Endothelial cell of umbilical vein (primary cell): ENCODE measurements around the gene FOXO6. TPM values are rescaled to one million over a fixed set of nuclear protein-coding genes. Genes with fewer than 3 reads are reported as not detected.

Source experiments
- BruUV-seq: library from RNA; stranded (reverse); fragments of 400-500 nt; replicated peaks from 2 replicates; lab custom pipeline; 2021; lab: Mats Ljungman, UMichigan
- CTCF ChIA-PET: fragments of 300-600, 350-600 bp; sonication (Branson Sonifier 250); formaldehyde crosslinking; loops from one replicate; lab custom pipeline; 2021; ENCODE audit warnings: antibody characterized with exemption, inconsistent platforms; lab: Charles Lee
- POLR2A ChIA-PET: fragments of 300-600, 350-600 bp; sonication (Branson Sonifier 250); formaldehyde crosslinking; loops from one replicate; lab custom pipeline; 2021; ENCODE audit warnings: antibody characterized with exemption, inconsistent platforms; lab: Charles Lee
- DNase-seq: peaks from one replicate; pipeline ENCODE4 v3.0.0-alpha.2; 2011; ENCODE audit warnings: low read depth, low spot score
- FAIRE-seq: peaks from 2 replicates; lab custom pipeline; 2011; peaks lifted over from hg19 to GRCh38; lab: Jason Lieb, UNC
- H2AFZ ChIP-seq: 2 replicates; pipeline ENCODE4 v1.6.0; 2012; ENCODE audit warnings: low read depth, low read length, control low read depth, inconsistent platforms
- H3K27ac ChIP-seq: 2 replicates; pipeline ENCODE4 v1.5.1; 2011; ENCODE audit warnings: low read depth, mild to moderate bottlenecking, control low read depth, low read length, moderate library complexity; ENCODE audit not compliant: insufficient read depth
- H3K27me3 ChIP-seq, 2 experiments: 2 replicates each; pipeline versions ENCODE4 v1.6.0 to v1.6.1; 2011; ENCODE audit warnings: low read length in 2 of 2, mixed read lengths in 1 of 2; ENCODE audit not compliant: control insufficient read depth in 2 of 2, insufficient read depth in 2 of 2
- H3K36me3 ChIP-seq, 2 experiments: 2 replicates in 1 of 2; 3 replicates in 1 of 2; pipeline ENCODE4 v1.5.1; 2011; ENCODE audit warnings: low read length in 2 of 2, mild to moderate bottlenecking in 1 of 2, moderate library complexity in 1 of 2; ENCODE audit not compliant: control insufficient read depth in 2 of 2, insufficient read depth in 2 of 2; ENCODE audit errors: extremely low read depth in 1 of 2
- H3K4me1 ChIP-seq: 3 replicates; pipeline ENCODE4 v1.5.1; 2011; ENCODE audit warnings: mild to moderate bottlenecking, low read length; ENCODE audit not compliant: control insufficient read depth, insufficient read depth; ENCODE audit errors: extremely low read depth
- H3K4me2 ChIP-seq: 2 replicates; pipeline ENCODE4 v1.6.1; 2011; ENCODE audit warnings: low read length, control low read depth, mixed read lengths; ENCODE audit not compliant: insufficient read depth
- H3K4me3 ChIP-seq, 3 experiments: fragments of 200-600 bp in 1 of 3; sonication (generic), shearing (Covaris generic) in 1 of 3; replicated peaks in 1 of 3; 2 replicates each; pipeline ENCODE4 v1.5.1; 2011 to 2016; ENCODE audit warnings: control low read depth in 3 of 3, low read length in 3 of 3, mild to moderate bottlenecking in 2 of 3, inconsistent platforms in 1 of 3, low read depth in 1 of 3, moderate library complexity in 1 of 3; ENCODE audit not compliant: insufficient read depth in 1 of 3
- H3K79me2 ChIP-seq: 2 replicates; pipeline ENCODE4 v1.6.0; 2012; ENCODE audit warnings: low read length, inconsistent platforms; ENCODE audit not compliant: control insufficient read depth, insufficient read depth
- H3K9ac ChIP-seq: replicated peaks from 2 replicates; pipeline ENCODE3; 2011; ENCODE audit warnings: low read length, control low read depth; ENCODE audit not compliant: insufficient read depth; ENCODE audit errors: extremely low read depth
- H3K9me1 ChIP-seq: replicated peaks from 3 replicates; pipeline ENCODE4 v1.6.0; 2011; ENCODE audit warnings: mild to moderate bottlenecking, low read length; ENCODE audit not compliant: control insufficient read depth, insufficient read depth; ENCODE audit errors: extremely low read depth
- H3K9me3 ChIP-seq: replicated peaks from 2 replicates; pipeline ENCODE4 v1.5.1; 2012; ENCODE audit warnings: low read length, inconsistent platforms; ENCODE audit not compliant: control insufficient read depth, insufficient read depth
- H4K20me1 ChIP-seq: replicated peaks from 2 replicates; pipeline ENCODE3; 2011; ENCODE audit warnings: mild to moderate bottlenecking, low read length; ENCODE audit not compliant: control insufficient read depth, insufficient read depth; ENCODE audit errors: extremely low read depth
- EZH2 ChIP-seq: IDR thresholded peaks from 2 replicates; pipeline ENCODE4 v1.6.1; 2012; ENCODE audit warnings: borderline replicate concordance, low read depth, mild to moderate bottlenecking, moderate library complexity, low read length, inconsistent platforms; ENCODE audit not compliant: severe bottlenecking
- FOS ChIP-seq: IDR thresholded peaks from 2 replicates; pipeline ENCODE4 v1.6.1; 2011; ENCODE audit warnings: mild to moderate bottlenecking, low read length, moderate library complexity, borderline replicate concordance; ENCODE audit not compliant: insufficient read depth
- GATA2 ChIP-seq: IDR thresholded peaks from 2 replicates; pipeline ENCODE4 v1.7.0; 2011; ENCODE audit warnings: low read depth, mild to moderate bottlenecking, moderate library complexity, mixed read lengths, low read length; ENCODE audit not compliant: insufficient read length, insufficient read depth
- JUN ChIP-seq: IDR thresholded peaks from 2 replicates; pipeline ENCODE4 v1.6.1; 2011; ENCODE audit warnings: borderline replicate concordance, low read depth; ENCODE audit not compliant: insufficient read length, insufficient read depth
- MAX ChIP-seq: IDR thresholded peaks from 2 replicates; pipeline ENCODE4 v1.6.1; 2011; ENCODE audit not compliant: insufficient read depth, insufficient read length
- MYC ChIP-seq: IDR thresholded peaks from one replicate; pipeline ENCODE4 v1.6.1; 2011; ENCODE audit warnings: mild to moderate bottlenecking, low read depth, low read length
- POLR2A ChIP-seq: IDR thresholded peaks from 2 replicates; pipeline ENCODE4 v1.6.1; 2012; ENCODE audit warnings: low read depth, mild to moderate bottlenecking, control low read depth, low read length
- POLR2AphosphoS5 ChIP-seq: IDR thresholded peaks from 2 replicates; pipeline ENCODE4 v1.6.1; 2012; ENCODE audit warnings: low read depth, mild to moderate bottlenecking, control low read depth, low read length, moderate library complexity; ENCODE audit not compliant: insufficient read depth
- dilution Hi-C: fragments of 300-500 bp; cut with MboI; formaldehyde crosslinking; loops from one replicate; pipeline ENCODE4 v1.15.0; 2019; ENCODE audit warnings: low sequenced_read_pairs; ENCODE audit not compliant: extremely low pct_ligation_motif_present
- intact Hi-C: fragments of 100-400 bp; cut with micrococcal nuclease; formaldehyde crosslinking; loops from one replicate; pipeline ENCODE4 v1.10.0; 2022
- polyA plus RNA-seq, 4 experiments: library from polyadenylated mRNA; depleted of rRNA in 3 of 4; stranded (reverse) in 3 of 4; unstranded in 1 of 4; fragments of >200 nt; gene quantifications; 2 replicates each; pipeline versions ENCODE4 v1.2.1 to v1.2.3, GENCODE V29; 2011 to 2012; ENCODE audit warnings: missing spikeins in 1 of 4
- total RNA-seq: library from RNA; stranded (reverse); gene quantifications from 2 replicates; pipeline ENCODE4 v1.2.3, GENCODE V29; 2021
- TF ChIP-seq, protein P1 (sequence below), 2 donors: IDR thresholded peaks; 1 replicate in 1 of 2; 2 replicates in 1 of 2; pipeline ENCODE4 v1.5.1; 2011; ENCODE audit warnings: low read length in 2 of 2, mild to moderate bottlenecking in 2 of 2, moderate library complexity in 2 of 2, control low read depth in 1 of 2, inconsistent platforms in 1 of 2, low read depth in 1 of 2; ENCODE audit not compliant: insufficient read depth in 1 of 2; ENCODE audit errors: extremely low read depth in 1 of 2

FOXO6 gene
- total and polyA plus RNA-seq, 2 donors (not counting 3 experiments of a cell fraction or from before 2014, with no cell fraction given): 0.04 to 0.38 TPM

GRCh38 chr1:41429641-41430035 is 68.4 kb downstream of the FOXO6 start:
- H3K4me1 ChIP-seq: peaks cover 27% of the 10 kb centered on the region
- no peaks in the 10 kb centered on the region for H3K27me3 ChIP-seq
- ChIA-PET CTCF (no interaction called here), POLR2A (no interaction called here)
- no peak overlapping the region for H3K9ac ChIP-seq
- H3K4me3 ChIP-seq: no peak overlapping the region
- FAIRE-seq: no peak
- no peaks in the 10 kb centered on the region for H3K9me3 ChIP-seq
- no peak overlapping the region for H3K4me2 ChIP-seq
- H4K20me1 ChIP-seq: no peaks in the 10 kb centered on the region
- DNase-seq: no peak
- dilution Hi-C loops: no loop called here
- intact Hi-C loops: loop anchor here (5.0 kb wide), 1 partner anchor 407 kb away; the partner anchor contains the start of gene SLFNL1
- no peak overlapping the region for H3K27ac ChIP-seq
- H3K79me2 ChIP-seq: no peaks in the 10 kb centered on the region
- no peaks in the 10 kb centered on the region for H3K9me1 ChIP-seq
- no TSS peak for BruUV-seq
- TF ChIP-seq JUN (no peak), GATA2 (no peak), POLR2A (no peak), MAX (no peak), MYC (no peak), EZH2 (no peak), FOS (no peak), POLR2AphosphoS5 (no peak)
- TF ChIP-seq, protein P1, sequence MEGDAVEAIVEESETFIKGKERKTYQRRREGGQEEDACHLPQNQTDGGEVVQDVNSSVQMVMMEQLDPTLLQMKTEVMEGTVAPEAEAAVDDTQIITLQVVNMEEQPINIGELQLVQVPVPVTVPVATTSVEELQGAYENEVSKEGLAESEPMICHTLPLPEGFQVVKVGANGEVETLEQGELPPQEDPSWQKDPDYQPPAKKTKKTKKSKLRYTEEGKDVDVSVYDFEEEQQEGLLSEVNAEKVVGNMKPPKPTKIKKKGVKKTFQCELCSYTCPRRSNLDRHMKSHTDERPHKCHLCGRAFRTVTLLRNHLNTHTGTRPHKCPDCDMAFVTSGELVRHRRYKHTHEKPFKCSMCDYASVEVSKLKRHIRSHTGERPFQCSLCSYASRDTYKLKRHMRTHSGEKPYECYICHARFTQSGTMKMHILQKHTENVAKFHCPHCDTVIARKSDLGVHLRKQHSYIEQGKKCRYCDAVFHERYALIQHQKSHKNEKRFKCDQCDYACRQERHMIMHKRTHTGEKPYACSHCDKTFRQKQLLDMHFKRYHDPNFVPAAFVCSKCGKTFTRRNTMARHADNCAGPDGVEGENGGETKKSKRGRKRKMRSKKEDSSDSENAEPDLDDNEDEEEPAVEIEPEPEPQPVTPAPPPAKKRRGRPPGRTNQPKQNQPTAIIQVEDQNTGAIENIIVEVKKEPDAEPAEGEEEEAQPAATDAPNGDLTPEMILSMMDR (IDR thresholded peaks at IDR 0.05; ENCODE audit: extremely low read depth in 1 of 2, insufficient read depth in 1 of 2, low read depth in 1 of 2, low read length in 2 of 2): no peak
- H3K36me3 ChIP-seq: no peaks in the 10 kb centered on the region
- H2AFZ ChIP-seq: no peak overlapping the region
